ENCODE data around the gene EBI3. TPM values are rescaled to one million over a fixed set of nuclear protein-coding genes. Genes with fewer than 3 reads are reported as not detected.

Gene EBI3
- total and polyA plus RNA-seq, 2 donors (not counting 1 experiment from before 2014, with no cell fraction given) = 11.9 to 15.6 TPM

GRCh38 chr19:4258181-4258580 lies 28.9 kb downstream of the EBI3 start:
- Mint-ChIP-seq H3K27ac (no peak overlapping the region), H3K4me3 (no peak overlapping the region)
- no peak for ATAC-seq (ENCODE audit: low read depth)

More at GRCh38 chr19:4258181-4258580, 28.9 kb downstream of the EBI3 start:
- Mint-ChIP-seq H3K27me3 (no peaks in the 10 kb centered on the region), H3K9me3 (ENCODE audit: insufficient read depth) (no peaks in the 10 kb centered on the region), H3K4me1 (peaks cover 2% of the 10 kb centered on the region)
- Histone ChIP-seq H3K79me2 (ENCODE audit: control insufficient read depth, insufficient read depth, low read length) (peaks cover 7% of the 10 kb centered on the region), H3K9ac (ENCODE audit: low read length) (no peak overlapping the region), H3K36me3 (replicated peaks in 1 of 2; ENCODE audit: control extremely low read depth in 1 of 2, control insufficient read depth in 1 of 2, extremely low read depth in 1 of 2, insufficient read depth in 2 of 2, low read length in 1 of 2) (peaks cover 4 to 77% of the 10 kb centered on the region in 2 experiments), H4K20me1 (ENCODE audit: control insufficient read depth, insufficient read depth, low read length, poor library complexity, severe bottlenecking) (peaks cover 17% of the 10 kb centered on the region), H2AFZ (ENCODE audit: insufficient read depth, low read depth, low read length, poor library complexity, severe bottlenecking) (no peak overlapping the region), H3K4me1 (ENCODE audit: control insufficient read depth in 2 of 2, insufficient read depth in 2 of 2, low read length in 2 of 2) (no peaks in the 10 kb centered on the region), H3K27me3 (replicated peaks in 1 of 4; ENCODE audit: control extremely low read depth in 1 of 4, control insufficient read depth in 3 of 4, insufficient read depth in 4 of 4, low read length in 3 of 4) (no peaks in the 10 kb centered on the region), H3K9me3 (ENCODE audit: control extremely low read depth in 1 of 3, control insufficient read depth in 2 of 3, insufficient read depth in 1 of 3, low read length in 2 of 3) (peaks cover 0 to 23% (median 5%) of the 10 kb centered on the region in 3 donors), H3K27ac (ENCODE audit: low read length in 2 of 2) (no peak overlapping the region), H3K4me2 (replicated peaks; ENCODE audit: low read depth, low read length, poor library complexity, severe bottlenecking) (no peak overlapping the region), H3K4me3 (ENCODE audit: control extremely low read depth in 1 of 5, extremely low read depth in 1 of 5, insufficient read depth in 1 of 5, low read depth in 2 of 5, low read length in 4 of 5) (no peak overlapping the region)
- TF ChIP-seq CTCF (IDR thresholded peaks at IDR 0.05) = no peak
- TF ChIP-seq EZH2 (IDR thresholded peaks at IDR 0.05; ENCODE audit: borderline replicate concordance, insufficient read depth, low read depth, low read length, poor library complexity, severe bottlenecking) = no peak
- intact Hi-C loops (cut with micrococcal nuclease) = no loop called here
- ChIA-PET POLR2A (no interaction called here), CTCF (interaction anchor here (0.6 kb wide), 1 partner anchor 740 kb away, joined by 3 read pairs; no protein-coding TSS in a partner anchor)
- over 99% methylated on average over 28 of the region's 28 CpGs for WGBS (ENCODE audit: insufficient coverage)
- no peak for DNase-seq
